Activated CD8-positive, alpha-beta memory T cell treated with anti-CD3 and anti-CD28 coated beads, Interleukin-2, amount 50 U/mL, for 1 hour (primary cell): Measurements from ENCODE around the gene TRIP13.
"Not testable (repeated sequence)": the region's sequence is repeated elsewhere in the genome, so short reads cannot be mapped to it uniquely, and the experiment has no call there.

ENCODE experiments used
- DNase-seq: peaks from one replicate; pipeline ENCODE4 v3.0.0-alpha.2; 2020; ENCODE audit errors: extremely low read depth

TRIP13 gene

GRCh38 chr5:919356-920000, 26.8 kb downstream of the TRIP13 start:
- no peak for DNase-seq

GRCh38 chr5:920321-920720, 27.6 kb downstream of the TRIP13 start:
- DNase-seq: no peak

DNA sequence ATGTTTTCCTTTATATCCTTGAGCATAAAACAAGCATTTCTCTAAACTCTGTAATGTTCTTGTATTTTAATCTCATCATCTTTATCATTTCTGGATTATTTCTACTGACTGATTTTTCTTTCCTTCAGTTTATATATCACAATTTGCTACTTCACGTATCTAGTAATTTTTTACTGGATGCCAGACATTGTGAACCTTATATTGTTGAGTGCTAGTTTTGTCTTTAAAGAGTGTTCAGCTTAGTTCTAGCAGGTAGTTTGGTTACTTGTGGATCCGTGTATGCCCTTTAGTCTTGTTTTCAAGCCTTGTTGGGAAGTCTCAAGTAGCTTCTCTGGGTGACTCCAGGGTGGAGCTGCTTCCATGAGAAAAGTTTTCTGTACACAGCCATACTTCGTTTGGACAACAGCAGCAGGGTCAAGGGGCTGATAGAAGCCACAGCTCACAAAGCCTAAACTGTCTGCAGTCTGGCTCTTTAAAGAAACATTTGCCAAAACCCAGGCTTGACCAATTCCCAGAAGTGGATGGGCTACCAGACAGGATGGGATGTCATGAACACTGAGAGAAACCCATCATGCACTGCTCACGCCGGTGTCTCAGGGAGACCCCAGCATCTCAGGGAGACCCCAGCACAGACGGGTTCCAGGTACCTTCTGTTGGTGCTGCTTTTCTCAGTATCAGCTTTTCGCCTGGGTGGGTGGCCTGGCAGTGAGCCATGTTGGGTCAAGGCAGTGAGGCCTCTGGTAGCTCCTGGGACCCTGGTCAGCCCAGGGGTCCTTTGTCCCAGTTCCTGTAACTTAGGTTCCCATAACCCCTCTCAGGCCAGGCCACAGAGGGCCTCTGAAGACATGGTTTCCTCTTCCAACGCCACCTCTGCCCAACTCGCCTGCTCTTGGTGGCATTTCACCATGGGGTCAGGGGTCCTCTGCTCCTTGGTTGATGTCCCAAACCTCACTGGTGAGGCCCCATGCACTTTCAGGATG, 29.1 kb downstream of the TRIP13 start:
- no peak for DNase-seq

DNA sequence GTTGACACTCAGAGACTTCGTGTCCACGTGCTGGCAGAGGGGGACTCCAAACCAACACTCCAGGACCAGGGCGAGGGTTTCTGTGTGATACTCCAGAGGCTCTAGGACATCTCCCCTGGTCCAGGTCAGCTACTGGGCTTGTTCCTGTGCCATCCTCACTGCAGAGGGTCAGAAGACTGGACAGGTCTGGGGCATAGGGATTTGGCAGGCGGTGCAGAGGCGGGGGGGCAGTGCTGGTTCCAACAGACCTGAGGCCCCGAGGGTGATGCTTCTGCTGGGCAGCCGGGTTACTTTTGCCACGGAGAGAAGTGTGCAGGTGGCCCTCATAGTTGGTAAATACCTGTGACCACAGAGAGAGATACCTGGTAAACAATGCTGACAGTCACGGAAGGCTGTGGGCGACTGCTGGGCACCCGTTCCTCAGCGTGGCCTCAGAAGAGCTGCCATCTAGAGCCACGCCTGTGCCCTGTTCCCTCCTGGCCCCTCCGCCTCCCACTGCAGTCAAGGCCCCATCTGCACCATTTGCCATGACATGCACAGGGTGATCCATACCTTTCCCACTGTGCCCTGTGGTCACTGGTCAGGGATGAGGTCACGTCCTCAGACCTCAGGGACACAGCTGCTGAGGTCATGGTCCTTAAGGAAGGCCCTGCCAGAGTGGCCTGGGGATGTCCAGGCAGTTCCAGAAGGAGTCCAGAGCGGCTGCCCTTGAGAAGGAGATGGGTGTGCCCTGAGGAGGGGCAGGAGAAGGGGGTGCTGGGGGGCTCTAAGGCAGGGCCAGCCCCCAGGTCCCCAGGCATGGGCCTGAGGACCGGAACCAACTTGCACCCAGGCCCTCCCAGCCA, 30.0 kb downstream of the TRIP13 start:
- DNase-seq: no peak

DNA sequence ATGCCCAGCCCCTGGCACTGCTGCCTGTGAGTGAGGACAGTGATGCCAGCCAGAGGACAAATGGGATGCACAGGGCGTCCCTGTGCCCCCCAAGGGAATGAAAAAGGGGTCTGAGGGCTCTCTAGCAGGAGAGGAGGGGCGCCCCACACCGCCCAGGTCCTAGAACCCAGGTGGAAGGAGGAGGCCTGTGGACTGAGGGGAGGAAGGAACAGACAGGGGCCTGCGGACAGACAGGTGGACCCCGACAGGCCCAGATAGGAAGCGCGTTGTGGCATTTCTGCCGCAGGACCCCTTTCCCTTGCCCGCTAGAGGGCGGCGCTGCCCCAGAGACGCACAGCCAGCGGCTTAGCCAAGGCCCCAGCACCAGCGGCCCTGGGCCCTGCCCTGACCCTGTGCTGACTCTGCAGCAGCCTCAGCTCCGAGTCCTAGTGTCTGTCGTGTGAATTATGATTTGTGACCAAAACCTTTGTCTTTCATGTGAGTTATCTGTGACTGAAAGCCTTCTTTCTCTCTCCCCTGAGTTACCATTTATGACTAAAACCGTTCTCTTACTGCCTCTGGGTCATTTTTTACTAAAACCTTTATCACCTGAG, 30.7 kb downstream of the TRIP13 start:
- peak; percentile 33 for DNase-seq

- DNase-seq: no peak
These were observed 33.9 kb downstream of the TRIP13 start for GRCh38 chr5:926417-927171.

GRCh38 chr5:927172-928015, 34.7 kb downstream of the TRIP13 start:
- DNase-seq: no peak

GRCh38 chr5:929182-929581, 36.5 kb downstream of the TRIP13 start:
- not testable (repeated sequence) for DNase-seq

GRCh38 chr5:929596-929995, 36.9 kb downstream of the TRIP13 start:
- no peak for DNase-seq

GRCh38 chr5:930866-931265, 38.2 kb downstream of the TRIP13 start:
- no peak for DNase-seq

DNA sequence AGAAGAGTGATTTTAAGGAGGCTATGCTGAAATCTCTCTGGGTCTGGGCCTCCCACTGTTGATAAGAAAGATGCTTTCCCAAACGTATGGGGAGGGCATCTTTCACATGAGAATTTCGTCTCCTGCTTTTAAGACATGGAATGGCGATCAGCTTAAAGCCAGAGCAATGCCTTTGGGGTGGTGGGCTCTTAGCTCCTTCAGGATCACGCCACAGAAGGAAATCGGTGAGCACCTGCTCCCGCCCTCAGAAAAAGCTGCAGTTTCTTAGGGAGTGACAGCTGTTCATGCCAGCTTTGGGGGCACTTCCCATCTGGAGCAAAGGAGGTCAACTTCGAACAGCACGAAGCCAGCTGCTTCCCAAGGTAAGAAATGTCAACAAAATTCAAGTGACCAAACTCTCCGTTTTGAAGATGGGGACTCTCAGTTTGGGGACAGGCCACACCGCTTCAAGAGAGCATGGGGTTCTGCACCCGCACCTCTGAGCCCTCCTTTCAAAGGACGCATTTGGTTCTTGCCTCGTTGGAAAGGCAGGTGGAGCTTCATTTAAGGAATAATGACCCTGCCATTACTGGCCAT, 39.0 kb downstream of the TRIP13 start:
- no peak for DNase-seq

GRCh38 chr5:932151-932627, 39.5 kb downstream of the TRIP13 start:
- DNase-seq: no peak

GRCh38 chr5:932628-933250, 40.1 kb downstream of the TRIP13 start:
- DNase-seq: no peak

GRCh38 chr5:933251-933861, 40.7 kb downstream of the TRIP13 start:
- no peak for DNase-seq

DNA sequence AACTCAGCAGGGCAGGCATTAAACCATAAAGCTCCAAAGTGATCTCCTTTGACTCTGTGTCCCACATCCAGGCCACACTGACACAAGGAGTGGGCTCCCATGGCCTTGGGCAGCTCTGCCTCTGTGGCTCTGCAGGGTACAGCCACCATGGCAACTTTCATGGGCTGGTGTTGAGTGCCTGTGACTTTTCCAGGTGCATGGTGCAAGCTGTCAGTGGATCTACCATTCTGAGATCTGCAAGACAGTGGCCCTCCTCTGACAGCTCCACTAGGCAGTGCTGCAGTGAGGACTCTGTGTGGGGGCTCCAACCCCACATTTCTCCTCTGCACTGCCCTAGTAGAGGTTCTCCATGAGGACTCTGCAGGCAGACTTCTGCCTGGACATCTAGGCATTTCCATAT, 41.3 kb downstream of the TRIP13 start:
- DNase-seq: not testable (repeated sequence)

- DNase-seq: not testable (repeated sequence)
These were observed 41.8 kb downstream of the TRIP13 start for GRCh38 chr5:934381-934967.

DNA sequence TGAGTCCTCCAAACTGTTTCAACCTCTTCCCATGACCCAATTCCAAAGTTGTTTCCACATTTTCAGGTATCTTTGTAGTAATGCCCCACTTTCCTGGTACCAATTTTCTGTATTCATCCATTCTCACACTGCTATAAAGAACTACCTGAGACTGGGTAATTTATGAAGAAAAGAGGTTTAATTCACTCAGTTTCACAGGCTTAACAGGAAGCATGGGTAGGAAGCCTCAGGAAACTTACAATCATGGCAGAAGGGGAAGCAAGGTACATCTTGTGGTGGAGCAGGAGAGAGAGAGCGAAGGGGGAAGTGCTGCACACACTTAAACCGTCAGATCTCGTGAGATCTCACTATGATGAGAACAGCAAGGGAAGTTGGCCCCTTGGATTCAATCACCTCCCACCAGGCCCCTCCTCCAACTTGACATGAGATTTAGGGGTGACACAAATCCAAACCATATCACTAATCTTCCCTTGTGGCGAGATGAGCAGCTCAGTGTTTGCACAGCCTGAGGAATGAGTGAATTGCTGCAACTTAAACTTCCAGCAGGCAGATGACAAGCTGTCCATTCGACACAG, 42.9 kb downstream of the TRIP13 start:
- no peak for DNase-seq
